ENCODE measurements around the gene ZNF77. TPM values are rescaled to one million over a fixed set of nuclear protein-coding genes. Genes with fewer than 3 reads are reported as not detected.
A peak's percentile ranks its signal among the peaks of the same experiment; 100 is the strongest.

The ZNF77 gene
- polyA plus RNA-seq, 6 donors from 2014 or later = 0.45 to 3.7 (median 1.1) TPM; not detected in 1

DNA sequence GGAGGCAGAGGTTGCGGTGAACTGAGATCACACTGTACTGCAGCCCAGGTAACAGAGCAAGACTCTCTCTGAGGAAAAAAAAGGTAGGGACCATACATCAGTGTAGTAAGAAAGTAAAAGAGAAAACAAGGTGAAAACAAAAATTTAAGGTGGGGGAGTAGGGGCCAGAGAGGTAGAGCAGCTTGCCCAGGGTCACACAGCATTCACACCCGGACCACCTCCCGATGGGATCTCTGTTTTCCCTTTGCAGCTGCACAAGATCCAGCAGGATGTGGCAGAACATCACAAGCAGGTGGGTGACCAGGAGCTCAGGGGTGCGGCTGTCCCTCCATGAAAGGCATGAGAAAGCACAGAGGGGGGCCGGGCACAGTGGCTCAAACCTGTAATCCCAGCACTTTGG, 37.1 kb upstream of the ZNF77 start:
- H3K27ac Mint-ChIP-seq = peak overlapping the region in 1 of 6 donors; percentile 70
- H3K4me3 Mint-ChIP-seq = peak overlapping the region in 2 of 8 donors; percentile 12 to 52
- peaks cover 0 to 13% (median 12%) of the 10 kb centered on the region in 3 donors for H3K27me3 Mint-ChIP-seq

DNA sequence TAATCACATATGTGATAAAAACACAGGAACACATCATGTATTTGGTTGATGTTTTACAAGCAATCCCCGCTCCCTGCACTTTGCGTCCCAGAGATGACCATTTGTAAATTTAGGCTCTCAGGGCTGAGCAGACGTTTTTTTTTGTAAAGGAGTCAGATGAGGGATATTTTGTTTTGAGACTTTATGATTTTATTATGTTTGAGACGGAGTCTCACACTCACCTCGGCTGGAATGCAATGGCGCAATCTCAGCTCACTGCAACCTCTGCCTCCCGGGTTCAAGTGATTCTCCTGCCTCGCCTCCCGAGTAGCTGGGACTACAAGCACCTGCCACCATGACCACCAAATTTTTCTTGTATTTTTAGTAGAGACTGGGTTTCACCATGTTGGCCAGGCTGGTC, 34.0 kb upstream of the ZNF77 start:
- no peaks in the 10 kb centered on the region for H3K36me3 Mint-ChIP-seq
- H3K9me3 Mint-ChIP-seq = no peaks in the 10 kb centered on the region
- ATAC-seq (ENCODE audit: low read depth in 2 of 2) (no peak), DNase-seq (no peak)
- H3K27me3 Mint-ChIP-seq = peaks cover 0 to 17% (median 12%) of the 10 kb centered on the region in 3 donors
- H3K27ac Mint-ChIP-seq = peak overlapping the region in 2 of 6 donors; percentile 49 to 71
- peak overlapping the region in 2 of 8 donors; percentile 29 to 90 for H3K4me3 Mint-ChIP-seq
- peaks cover 24 to 46% (median 37%) of the 10 kb centered on the region in 3 donors for H3K4me1 Mint-ChIP-seq

More for the DNA sequence above, 37.1 kb upstream of the ZNF77 start:
- ATAC-seq (ENCODE audit: low read depth in 2 of 2) = no peak
- no peak for DNase-seq
- no peaks in the 10 kb centered on the region for H3K9me3 Mint-ChIP-seq
- peaks cover 12 to 38% (median 27%) of the 10 kb centered on the region in 3 donors for H3K4me1 Mint-ChIP-seq
- H3K36me3 Mint-ChIP-seq = no peaks in the 10 kb centered on the region

DNA sequence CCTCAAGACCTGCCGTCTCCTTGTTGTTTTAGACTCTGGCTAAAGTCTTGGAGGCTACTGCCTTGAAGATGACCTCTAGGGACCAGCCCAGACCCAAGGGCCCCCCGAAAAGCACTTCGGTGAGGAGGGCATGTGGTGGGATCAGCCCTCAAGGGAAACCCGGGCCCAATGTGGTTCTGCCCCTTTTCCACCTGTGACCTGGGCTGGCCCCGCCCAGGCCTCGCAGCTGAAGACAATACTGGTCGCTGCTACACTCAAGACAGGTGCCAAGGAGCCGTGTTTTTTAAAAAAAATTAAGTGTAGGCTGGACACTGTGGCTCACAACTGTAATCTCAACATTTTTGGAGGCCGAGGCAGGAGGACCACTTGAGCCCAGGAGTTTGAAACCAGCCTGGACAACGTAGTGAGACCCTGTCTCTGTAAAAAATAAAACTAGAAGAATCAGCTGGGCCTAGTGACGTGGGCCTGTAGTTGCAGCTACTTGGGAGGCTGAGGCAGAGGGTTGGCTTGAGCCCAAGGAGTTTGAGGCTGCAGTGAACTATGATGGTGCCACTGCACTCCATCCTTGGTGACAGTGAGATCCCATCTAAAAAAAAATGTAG, 33.5 kb upstream of the ZNF77 start:
- Mint-ChIP-seq H3K27me3 (peaks cover 0 to 12% (median 9%) of the 10 kb centered on the region in 3 donors), H3K9me3 (no peaks in the 10 kb centered on the region), H3K4me3 (peak overlapping the region in 3 of 8 donors; percentile 66 to 93 (median 90)), H3K36me3 (no peaks in the 10 kb centered on the region), H3K4me1 (peaks cover 19 to 41% (median 33%) of the 10 kb centered on the region in 3 donors), H3K27ac (peak overlapping the region in 3 of 6 donors; percentile 49 to 82 (median 71))
- DNase-seq (no peak), ATAC-seq (ENCODE audit: low read depth in 2 of 2) (no peak)

DNA sequence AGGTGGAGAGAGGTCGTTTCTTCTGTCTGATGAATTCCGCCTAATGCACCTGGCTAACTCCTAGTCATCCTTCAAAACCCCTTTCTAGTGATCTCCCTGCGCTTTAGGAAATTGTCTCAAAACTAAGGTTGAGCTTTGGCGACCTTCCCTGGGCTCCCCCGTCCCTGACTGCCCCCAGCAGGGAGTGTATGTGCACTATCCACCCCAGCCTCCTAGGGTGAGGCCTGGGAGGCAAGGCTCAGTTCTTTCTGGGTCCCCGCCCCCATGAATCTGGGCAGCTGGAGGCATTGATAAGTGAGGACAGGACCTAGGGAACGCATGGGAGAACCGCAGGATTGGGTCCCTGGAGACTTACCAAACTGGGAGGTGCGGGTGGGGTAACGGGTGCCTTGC, 33.0 kb upstream of the ZNF77 start:
- Mint-ChIP-seq H3K4me3 (peak overlapping the region; percentile 66 to 99 (median 92)), H3K27me3 (peaks cover 0 to 7% (median 6%) of the 10 kb centered on the region in 3 donors), H3K9me3 (no peaks in the 10 kb centered on the region), H3K36me3 (no peaks in the 10 kb centered on the region), H3K4me1 (peaks cover 15 to 37% (median 29%) of the 10 kb centered on the region in 3 donors), H3K27ac (peak overlapping the region in 3 of 6 donors; percentile 32 to 84 (median 82))
- DNase-seq = no peak
- no peak for ATAC-seq (ENCODE audit: low read depth in 2 of 2)

DNA sequence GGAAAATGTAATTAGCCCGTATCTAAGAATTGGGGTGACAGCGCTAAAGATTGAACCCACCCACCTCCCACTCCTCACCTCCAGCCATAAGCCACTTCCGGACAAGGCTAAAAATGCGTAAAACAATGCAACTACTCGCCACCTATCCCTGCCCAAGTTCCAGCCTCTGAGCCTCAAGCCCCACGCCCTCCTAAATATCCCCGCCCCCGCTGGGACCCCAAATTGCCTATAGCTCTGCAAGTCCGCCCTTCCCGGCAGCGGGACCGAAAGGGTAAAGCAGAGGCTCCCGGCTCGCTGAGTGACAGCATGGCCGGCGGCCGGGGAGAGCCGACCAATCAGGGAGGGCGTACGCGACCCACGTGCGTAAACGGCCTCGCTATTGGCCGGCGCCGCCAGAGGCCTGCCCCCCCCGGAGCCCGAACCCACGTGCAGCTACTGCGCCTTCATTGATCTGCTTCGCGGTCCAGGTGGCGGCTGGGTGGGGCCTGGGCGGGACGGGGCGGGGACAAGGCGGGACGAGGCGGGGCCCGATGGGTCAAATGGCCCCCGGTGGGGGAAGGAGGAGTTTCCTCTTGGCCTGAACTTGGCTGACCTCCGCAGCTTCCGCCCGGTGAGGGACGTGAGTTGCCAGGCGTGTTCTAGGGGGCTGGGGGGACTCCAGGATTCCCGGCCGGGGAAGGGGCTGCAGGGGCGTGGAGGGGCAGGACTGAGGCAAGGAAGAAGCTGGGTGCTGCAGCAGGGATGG, 32.4 kb upstream of the ZNF77 start, which contains the start of gene TLE6:
TLE6 (plus strand) TSS at position 564 of the 745 bp plus-strand sequence. CDS start 670 bp downstream, outside the sequence.
- ATAC-seq (ENCODE audit: low read depth in 2 of 2) = peak; percentile 98
- no peaks in the 10 kb centered on the region for H3K9me3 Mint-ChIP-seq
- DNase-seq = peak; percentile 95
- H3K4me3 Mint-ChIP-seq = peak within 1 kb of the TSS; percentile 90 to 99 (median 96)
- H3K4me1 Mint-ChIP-seq = peaks cover 15 to 37% (median 29%) of the 10 kb centered on the region in 3 donors
- H3K36me3 Mint-ChIP-seq = no peaks in the 10 kb centered on the region
- peaks cover 0 to 6% (median 6%) of the 10 kb centered on the region in 3 donors for H3K27me3 Mint-ChIP-seq
- H3K27ac Mint-ChIP-seq = peak within 1 kb of the TSS; percentile 54 to 96 (median 90)

DNA sequence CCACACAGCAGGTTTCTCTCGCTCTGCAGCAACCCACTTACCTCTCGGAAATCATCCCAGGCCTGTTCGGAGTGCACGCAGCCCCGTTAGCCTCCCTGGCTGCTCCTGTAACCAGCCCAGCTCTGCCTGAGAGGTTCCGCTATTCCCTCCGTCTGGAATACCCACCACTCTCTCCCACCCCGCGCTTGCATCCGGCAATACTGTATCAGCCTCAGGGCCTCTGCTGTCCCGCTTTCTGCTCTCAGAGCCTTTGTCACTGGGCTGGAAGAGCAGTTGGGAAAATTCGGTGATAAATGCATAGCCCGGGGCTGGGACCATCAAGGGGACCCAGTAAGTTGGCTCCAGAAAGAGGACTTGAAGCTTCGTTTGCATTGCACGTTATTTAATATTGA, 31.8 kb upstream of the ZNF77 start:
- DNase-seq (no peak), ATAC-seq (ENCODE audit: low read depth in 2 of 2) (no peak)
- H3K36me3 Mint-ChIP-seq = no peaks in the 10 kb centered on the region
- H3K9me3 Mint-ChIP-seq = no peaks in the 10 kb centered on the region
- peaks cover 15 to 33% (median 25%) of the 10 kb centered on the region in 3 donors for H3K4me1 Mint-ChIP-seq
- H3K27me3 Mint-ChIP-seq = peaks cover 0 to 6% (median 2%) of the 10 kb centered on the region in 3 donors
- peak overlapping the region in 3 of 6 donors; percentile 87 to 96 (median 95) for H3K27ac Mint-ChIP-seq
- peak overlapping the region; percentile 90 to 99 (median 96) for H3K4me3 Mint-ChIP-seq

DNA sequence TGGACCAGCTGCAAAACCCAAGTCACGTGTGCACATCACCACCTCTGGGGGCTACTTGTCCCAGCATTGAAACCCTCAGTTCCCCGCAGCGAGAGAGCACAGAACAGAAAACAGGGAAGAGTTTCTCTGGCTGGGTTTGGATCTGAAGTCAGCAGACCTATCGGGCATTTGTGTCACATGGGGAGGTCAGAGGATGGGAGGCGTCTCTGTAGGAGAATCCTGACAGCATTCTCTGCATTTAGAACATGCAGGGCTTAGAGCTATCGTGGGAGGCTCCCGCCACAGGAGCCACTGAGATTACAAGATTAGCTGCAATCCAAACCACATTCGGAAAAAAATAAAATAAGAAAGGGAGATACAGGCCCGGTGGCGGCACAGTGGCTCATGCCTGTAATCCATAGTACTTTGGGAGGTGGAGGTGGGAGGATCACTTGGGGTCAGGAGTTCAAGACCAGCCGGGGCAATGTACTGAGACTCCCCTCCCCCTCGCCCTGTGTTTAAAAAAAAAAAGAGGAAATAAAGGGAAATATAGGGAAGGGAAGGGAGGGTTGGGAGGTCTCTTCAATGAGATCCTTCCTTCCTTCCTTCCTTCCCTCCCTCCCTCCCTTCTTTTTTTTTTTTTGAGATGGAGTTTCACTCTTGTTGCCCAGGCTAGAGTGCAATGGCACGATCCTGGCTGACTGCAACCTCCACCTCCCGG, 29.7 kb upstream of the ZNF77 start:
- DNase-seq (no peak), ATAC-seq (ENCODE audit: low read depth in 2 of 2) (no peak)
- H3K36me3 Mint-ChIP-seq = no peaks in the 10 kb centered on the region
- H3K4me1 Mint-ChIP-seq = peaks cover 15 to 38% (median 35%) of the 10 kb centered on the region in 3 donors
- peak overlapping the region in 6 of 8 donors; percentile 3 to 90 (median 30) for H3K4me3 Mint-ChIP-seq
- H3K9me3 Mint-ChIP-seq = no peaks in the 10 kb centered on the region
- peak overlapping the region in 1 of 6 donors; percentile 39 for H3K27ac Mint-ChIP-seq
- H3K27me3 Mint-ChIP-seq = peaks cover 0 to 6% (median 0%) of the 10 kb centered on the region in 3 donors

DNA sequence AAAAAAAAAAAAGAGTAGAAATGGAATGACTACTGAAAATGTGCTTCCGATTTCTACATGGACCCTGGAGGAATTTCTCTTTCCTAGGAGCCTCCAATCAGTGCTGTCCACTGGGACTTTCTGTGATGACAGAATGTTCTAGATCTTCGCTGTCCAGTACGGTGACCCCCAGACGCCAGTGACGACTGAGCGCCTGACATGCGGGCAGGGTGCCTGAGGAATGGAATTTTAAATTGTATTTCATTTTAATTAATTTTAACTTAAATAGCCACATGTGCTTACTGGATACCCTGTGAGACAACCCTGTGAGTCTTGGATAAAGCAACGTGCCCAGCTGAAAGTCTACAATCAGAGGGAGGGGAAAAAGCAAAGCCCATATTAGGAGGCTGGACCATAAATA, 28.5 kb upstream of the ZNF77 start:
- DNase-seq (no peak), ATAC-seq (ENCODE audit: low read depth in 2 of 2) (no peak)
- peaks cover 22 to 51% (median 48%) of the 10 kb centered on the region in 3 donors for H3K4me1 Mint-ChIP-seq
- no peak overlapping the region for H3K27ac Mint-ChIP-seq
- H3K4me3 Mint-ChIP-seq = peak overlapping the region in 3 of 8 donors; percentile 4 to 74 (median 9)
- peaks cover 0 to 6% (median 0%) of the 10 kb centered on the region in 3 donors for H3K27me3 Mint-ChIP-seq
- no peaks in the 10 kb centered on the region for H3K9me3 Mint-ChIP-seq
- H3K36me3 Mint-ChIP-seq = no peaks in the 10 kb centered on the region

DNA sequence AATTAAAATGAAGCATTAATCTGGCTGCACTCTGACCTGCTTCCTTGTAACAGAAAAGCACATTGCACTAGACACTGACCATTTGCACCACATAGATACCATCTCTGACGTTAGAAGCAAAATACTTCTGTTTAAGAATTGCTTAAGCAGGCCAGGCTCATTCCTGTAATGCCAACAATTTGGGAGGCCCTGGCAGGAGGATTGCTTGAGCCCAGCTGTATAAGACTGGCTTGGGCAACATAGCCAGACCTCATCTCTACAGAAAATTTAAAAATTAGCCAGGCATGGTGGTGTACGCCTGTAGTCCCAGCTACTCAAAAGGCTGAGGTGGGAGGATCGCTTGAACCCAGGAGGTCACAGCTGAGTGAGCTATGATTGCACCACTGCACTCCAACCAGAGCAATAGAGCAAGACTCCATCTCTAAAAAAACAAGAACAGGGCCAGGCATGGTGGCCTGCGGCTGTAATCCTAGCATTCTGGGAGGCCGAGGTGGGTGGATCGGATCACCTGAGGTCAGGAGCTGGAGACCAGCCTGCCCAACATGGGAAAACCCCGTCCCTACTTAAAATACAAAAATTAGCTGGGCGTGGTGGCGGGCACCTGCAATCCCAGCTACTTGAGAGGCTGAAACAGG, 25.5 kb upstream of the ZNF77 start:
- Mint-ChIP-seq H3K36me3 (no peaks in the 10 kb centered on the region), H3K9me3 (peaks cover 0 to 5% (median 0%) of the 10 kb centered on the region in 7 donors), H3K27me3 (peaks cover 0 to 6% (median 0%) of the 10 kb centered on the region in 3 donors), H3K4me1 (peaks cover 21 to 64% (median 59%) of the 10 kb centered on the region in 3 donors), H3K27ac (peak overlapping the region in 2 of 6 donors; percentile 37 to 47), H3K4me3 (peak overlapping the region in 2 of 8 donors; percentile 51 to 86)
- no peak for DNase-seq
- ATAC-seq (ENCODE audit: low read depth in 2 of 2) = no peak

DNA sequence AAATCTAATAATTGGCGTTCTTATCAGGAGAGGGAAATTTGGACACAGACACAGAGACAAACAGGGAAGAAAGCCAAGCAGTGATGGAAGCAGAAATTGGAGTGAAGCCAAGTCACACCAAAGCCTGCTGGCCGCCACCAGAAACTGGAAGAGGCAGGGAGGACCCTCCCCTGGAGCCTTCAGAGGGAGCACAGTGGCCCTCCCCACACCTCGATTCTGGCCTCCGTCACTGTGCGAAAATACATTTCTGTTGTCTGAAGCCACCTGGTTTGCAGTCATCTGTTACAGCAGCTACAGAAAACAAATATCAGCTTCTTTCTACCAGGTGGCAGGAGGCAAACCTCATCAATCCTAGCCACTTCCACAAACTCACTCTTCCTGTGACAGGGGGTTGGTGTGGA, 24.3 kb upstream of the ZNF77 start:
- peaks cover 0 to 7% of the 10 kb centered on the region in 2 donors for H3K36me3 Mint-ChIP-seq
- DNase-seq = peak; percentile 64
- peak overlapping the region in 7 of 8 donors; percentile 47 to 86 (median 59) for H3K4me3 Mint-ChIP-seq

DNA sequence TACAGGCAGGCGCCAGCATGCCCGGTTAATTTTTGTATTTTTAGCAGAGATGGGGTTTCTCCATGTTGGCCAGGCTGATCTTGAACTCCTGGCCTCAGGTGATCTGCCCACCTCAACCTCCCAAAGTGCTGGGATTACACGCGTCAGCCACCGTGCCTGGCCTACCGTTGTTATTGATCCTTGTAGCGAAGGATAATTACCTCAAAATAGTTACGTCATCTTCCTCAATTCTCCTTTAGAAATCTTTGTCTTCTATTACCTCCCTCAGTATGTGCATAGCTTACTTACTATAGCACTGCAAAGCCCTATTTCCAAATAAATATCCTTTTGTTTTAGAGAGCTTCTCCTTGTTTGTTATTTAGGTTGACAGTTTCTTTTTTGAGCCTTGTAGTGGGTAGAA, 23.2 kb upstream of the ZNF77 start:
- DNase-seq (no peak), ATAC-seq (ENCODE audit: low read depth in 2 of 2) (no peak)
- Mint-ChIP-seq H3K9me3 (peaks cover 0 to 9% (median 0%) of the 10 kb centered on the region in 7 donors), H3K27me3 (no peaks in the 10 kb centered on the region), H3K4me1 (peaks cover 17 to 61% (median 57%) of the 10 kb centered on the region in 3 donors), H3K4me3 (peak overlapping the region in 4 of 8 donors; percentile 51 to 86 (median 60)), H3K36me3 (peaks cover 0 to 8% of the 10 kb centered on the region in 2 donors), H3K27ac (peak overlapping the region in 3 of 6 donors; percentile 21 to 88 (median 60))

More for the DNA sequence above, 24.3 kb upstream of the ZNF77 start:
- H3K27ac Mint-ChIP-seq = peak overlapping the region; percentile 82 to 95 (median 90)
- peaks cover 0 to under 1% (median 0%) of the 10 kb centered on the region in 3 donors for H3K27me3 Mint-ChIP-seq
- peaks cover 0 to 9% (median 0%) of the 10 kb centered on the region in 7 donors for H3K9me3 Mint-ChIP-seq
- ATAC-seq (ENCODE audit: low read depth in 2 of 2) = peak; percentile 84 to 85
- peaks cover 17 to 58% (median 51%) of the 10 kb centered on the region in 3 donors for H3K4me1 Mint-ChIP-seq

DNA sequence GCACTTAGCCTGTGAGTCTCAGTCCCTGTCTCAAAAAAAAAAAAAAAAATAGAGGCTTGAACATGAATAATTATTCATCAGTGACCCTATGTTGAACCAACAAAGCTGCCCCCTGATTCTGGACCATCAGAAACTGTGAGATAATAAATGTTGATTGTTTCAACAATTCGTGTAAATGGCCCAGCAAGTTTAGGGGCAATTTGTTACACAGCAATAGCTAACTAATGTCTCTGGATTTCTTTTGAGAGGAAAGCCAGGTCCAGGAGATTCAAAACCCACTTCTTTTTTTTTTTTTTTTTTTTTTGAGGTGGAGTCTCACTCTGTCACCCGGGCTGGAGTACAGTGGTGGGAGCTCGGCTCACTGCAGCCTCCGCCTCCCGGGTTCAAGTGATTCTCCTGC, 20.1 kb upstream of the ZNF77 start:
- peak overlapping the region in 1 of 8 donors; percentile 6 for H3K4me3 Mint-ChIP-seq
- no peak overlapping the region for H3K27ac Mint-ChIP-seq
- no peak for DNase-seq
- H3K36me3 Mint-ChIP-seq = peaks cover 0 to 8% of the 10 kb centered on the region in 2 donors
- peaks cover 0 to 9% (median 0%) of the 10 kb centered on the region in 7 donors for H3K9me3 Mint-ChIP-seq
- peaks cover 22 to 58% (median 52%) of the 10 kb centered on the region in 3 donors for H3K4me1 Mint-ChIP-seq
- ATAC-seq (ENCODE audit: low read depth in 2 of 2) = no peak
- no peaks in the 10 kb centered on the region for H3K27me3 Mint-ChIP-seq
